ENCODE data around the gene THUMPD2. TPM values are rescaled to one million over a fixed set of nuclear protein-coding genes. Genes with fewer than 3 reads are reported as not detected.

THUMPD2 gene
- total and polyA plus RNA-seq, 12 donors = 4.3 to 10.4 (median 5.7) TPM

DNA sequence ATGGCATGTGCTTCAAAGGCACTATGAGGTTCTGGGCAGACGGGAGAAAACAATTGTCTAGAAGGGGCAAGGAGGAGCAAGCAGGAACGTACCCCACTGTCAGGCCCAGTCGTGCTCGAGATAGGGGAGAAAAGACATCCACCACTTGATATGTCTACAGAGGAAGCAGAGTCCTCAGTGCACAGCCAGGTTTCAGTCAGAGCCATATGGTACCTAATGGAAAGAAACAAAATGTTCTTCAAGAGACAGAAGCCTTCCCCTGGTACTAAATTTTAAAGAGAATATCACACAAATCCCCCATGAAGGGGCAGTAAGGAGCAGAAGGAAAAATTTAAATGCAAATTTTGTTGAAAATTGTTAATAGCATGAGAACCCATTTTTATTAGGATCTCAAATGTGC, 21.9 kb downstream of the THUMPD2 start:
- Histone ChIP-seq H3K9me3 (no peaks in the 10 kb centered on the region), H3K27ac (no peak overlapping the region), H3K4me3 (no peak overlapping the region), H3K36me3 (peaks cover 0 to 100% (median 31%) of the 10 kb centered on the region in 9 donors), H3K4me1 (no peaks in the 10 kb centered on the region), H3K27me3 (no peaks in the 10 kb centered on the region)
- DNase-seq (no peak), ATAC-seq (no peak)
- WGBS, 2 donors = 88 to 97% methylated on average over 4 of the region's 4 CpGs
- TF ChIP-seq CTCF (IDR thresholded peaks at IDR 0.05) = no peak
- intact Hi-C loops (cut with DNase I) = no loop called here

- no peak overlapping the region for H3K27ac ChIP-seq
- TF ChIP-seq CTCF (IDR thresholded peaks at IDR 0.05) = no peak
- DNase-seq = no peak
- no peak overlapping the region for H3K4me3 ChIP-seq
- 98% methylated on average over 1 of the region's 1 CpG for WGBS, 2 donors
- H3K27me3 ChIP-seq = no peaks in the 10 kb centered on the region
- H3K36me3 ChIP-seq = peaks cover 0 to 100% (median 40%) of the 10 kb centered on the region in 9 donors
- H3K9me3 ChIP-seq = no peaks in the 10 kb centered on the region
- no peaks in the 10 kb centered on the region for H3K4me1 ChIP-seq
- ATAC-seq = no peak
- intact Hi-C loops (cut with DNase I) = no loop called here
Measured at GRCh38 chr2:39755466-39755865, 23.6 kb downstream of the THUMPD2 start.

DNA sequence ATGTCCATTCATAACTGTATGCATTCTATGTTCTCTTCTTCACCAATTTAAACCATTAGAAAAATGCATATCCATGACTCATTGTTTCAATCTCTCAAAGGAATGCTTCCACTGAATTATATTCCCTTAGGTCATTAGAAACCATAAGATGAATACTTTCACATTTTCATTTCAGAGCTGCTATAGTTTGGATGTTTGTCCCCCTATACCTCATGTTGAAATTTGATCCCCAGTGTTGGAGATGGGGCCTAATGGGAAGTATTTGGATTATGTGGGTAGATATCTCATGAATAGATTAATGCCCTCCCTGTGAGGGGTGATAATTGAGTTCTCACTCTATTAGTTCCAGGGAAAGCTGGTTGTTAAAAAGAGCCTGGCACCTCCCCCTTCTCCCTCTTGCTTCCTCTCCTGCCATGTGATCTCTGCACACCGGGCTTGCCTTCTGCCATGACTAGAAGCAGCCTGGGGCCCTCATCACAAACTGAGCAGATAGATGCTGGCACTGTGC, 35.7 kb downstream of the THUMPD2 start:
- Histone ChIP-seq H3K4me3 (no peak overlapping the region), H3K4me1 (peaks cover 0 to 13% (median 0%) of the 10 kb centered on the region in 9 donors), H3K9me3 (no peaks in the 10 kb centered on the region), H3K27me3 (no peaks in the 10 kb centered on the region), H3K36me3 (peaks cover 0 to 100% (median 35%) of the 10 kb centered on the region in 9 donors), H3K27ac (no peak overlapping the region)
- 31 to 47% methylated on average over 1 of the region's 1 CpG for WGBS, 2 donors
- intact Hi-C loops (cut with DNase I) = no loop called here
- DNase-seq = no peak
- no peak for TF ChIP-seq CTCF (IDR thresholded peaks at IDR 0.05)
- peak in 1 of 8 donors; percentile 52 for ATAC-seq

- no peaks in the 10 kb centered on the region for H3K9me3 ChIP-seq
- H3K4me1 ChIP-seq = peaks cover 0 to 13% (median 0%) of the 10 kb centered on the region in 9 donors
- H3K27me3 ChIP-seq = no peaks in the 10 kb centered on the region
- H3K36me3 ChIP-seq = peaks cover 0 to 100% (median 27%) of the 10 kb centered on the region in 9 donors
- whole genome bisulfite sequencing, 2 donors = 97 to 100% methylated on average over 1 of the region's 1 CpG
- DNase-seq (no peak), ATAC-seq (peak in 1 of 8 donors; percentile 63)
- intact Hi-C loops (cut with DNase I) = no loop called here
- no peak for TF ChIP-seq CTCF (IDR thresholded peaks at IDR 0.05)
- no peak overlapping the region for H3K4me3 ChIP-seq
- H3K27ac ChIP-seq = no peak overlapping the region
Measured at GRCh38 chr2:39741871-39742270, 37.2 kb downstream of the THUMPD2 start.
